ENCODE results near the gene FABP1.

GRCh38 chr2:88074150-88074549 lies 53.7 kb downstream of the FABP1 start:
- TF ChIP-seq CTCF (IDR thresholded peaks at IDR 0.05) (no peak), ZFX (IDR thresholded peaks at IDR 0.05; ENCODE audit: borderline replicate concordance) (no peak)

Data from 22Rv1 (cell line).